ENCODE results near the gene ZBTB17. TPM values are rescaled to one million over a fixed set of nuclear protein-coding genes. Genes with fewer than 3 reads are reported as not detected.
"Not testable (repeated sequence)": the region's sequence is repeated elsewhere in the genome, so short reads cannot be mapped to it uniquely, and the experiment has no call there.

Gene ZBTB17
- total RNA-seq, 2 experiments from 2014 or later, result 44.1 to 45.7 TPM

- Mint-ChIP-seq H3K27me3 (peaks cover 2% of the 10 kb centered on the region), H3K9me3 (peaks cover 6% of the 10 kb centered on the region), H3K36me3 (ENCODE audit: low read depth) (no peaks in the 10 kb centered on the region), H3K4me1 (ENCODE audit: low read depth) (peaks cover 25% of the 10 kb centered on the region), H3K4me3 (no peak overlapping the region), H3K27ac (no peak overlapping the region)
- TF ChIP-seq CTCF (IDR thresholded peaks at IDR 0.05), result no peak
- ATAC-seq, result no peak
- POLR2A ChIA-PET, result no interaction called here
- no peak for DNase-seq
- intact Hi-C loops (cut with micrococcal nuclease), result no loop called here
- CTCF ChIA-PET, result interaction anchor here (1.0 to 1.1 kb wide), 2 partner anchors 24 to 168 kb away, joined by 3 to 4 read pairs; no protein-coding TSS in a partner anchor
Measured at GRCh38 chr1:15983275-15983674, 7.4 kb upstream of the ZBTB17 start.

GRCh38 chr1:15981679-15982078 lies 5.8 kb upstream of the ZBTB17 start:
- ChIA-PET POLR2A (no interaction called here), CTCF (no interaction called here)
- Mint-ChIP-seq H3K27me3 (peaks cover 2% of the 10 kb centered on the region), H3K4me3 (no peak overlapping the region), H3K9me3 (peaks cover 6% of the 10 kb centered on the region), H3K36me3 (ENCODE audit: low read depth) (no peaks in the 10 kb centered on the region), H3K27ac (no peak overlapping the region), H3K4me1 (ENCODE audit: low read depth) (peaks cover 26% of the 10 kb centered on the region)
- no peak for ATAC-seq
- DNase-seq, result no peak
- intact Hi-C loops (cut with micrococcal nuclease), result no loop called here
- no peak for TF ChIP-seq CTCF (IDR thresholded peaks at IDR 0.05)

GRCh38 chr1:15977947-15978346 lies 2.0 kb upstream of the ZBTB17 start:
- peaks cover 25% of the 10 kb centered on the region for H3K4me1 Mint-ChIP-seq (ENCODE audit: low read depth)
- H3K27me3 Mint-ChIP-seq; intact Hi-C loops (cut with micrococcal nuclease); H3K27ac Mint-ChIP-seq; H3K9me3 Mint-ChIP-seq; POLR2A ChIA-PET; ATAC-seq; H3K4me3 Mint-ChIP-seq; CTCF ChIA-PET; DNase-seq: not testable (repeated sequence)
- peaks cover 15% of the 10 kb centered on the region for H3K36me3 Mint-ChIP-seq (ENCODE audit: low read depth)

GRCh38 chr1:15975358-15975804 lies 520 bp downstream of the ZBTB17 start:
- ATAC-seq, result peak; percentile 76
- intact Hi-C loops (cut with micrococcal nuclease), result no loop called here
- peak overlapping the region; percentile 85 for H3K4me3 Mint-ChIP-seq

GRCh38 chr1:15974855-15975254 lies 1.0 kb downstream of the ZBTB17 start:
- peak; percentile 43 for ATAC-seq

More at GRCh38 chr1:15975358-15975804, 520 bp downstream of the ZBTB17 start:
- no peaks in the 10 kb centered on the region for H3K9me3 Mint-ChIP-seq
- POLR2A ChIA-PET, result interaction anchor here (0.7 to 5.0 kb wide), 13 partner anchors 10 to 141 kb away, joined by 3 to 69 read pairs (median 7); partner anchors contain the start of gene SPEN
- TF ChIP-seq CTCF (IDR thresholded peaks at IDR 0.05), result no peak
- no peaks in the 10 kb centered on the region for H3K27me3 Mint-ChIP-seq
- peak overlapping the region; percentile 89 for H3K27ac Mint-ChIP-seq
- peak; percentile 89 for DNase-seq
- CTCF ChIA-PET, result interaction anchor here (0.8 to 2.8 kb wide), 13 partner anchors 8 to 160 kb away, joined by 3 to 14 read pairs (median 5); no protein-coding TSS in a partner anchor
- H3K4me1 Mint-ChIP-seq (ENCODE audit: low read depth), result peaks cover 41% of the 10 kb centered on the region
- H3K36me3 Mint-ChIP-seq (ENCODE audit: low read depth), result peaks cover 32% of the 10 kb centered on the region

More at GRCh38 chr1:15974855-15975254, 1.0 kb downstream of the ZBTB17 start:
- POLR2A ChIA-PET, result interaction anchor here (0.7 to 5.0 kb wide), 12 partner anchors 9 to 141 kb away, joined by 3 to 69 read pairs (median 7); partner anchors contain the start of gene SPEN
- H3K27me3 Mint-ChIP-seq, result no peaks in the 10 kb centered on the region
- H3K36me3 Mint-ChIP-seq (ENCODE audit: low read depth), result peaks cover 35% of the 10 kb centered on the region
- peak overlapping the region; percentile 89 for H3K27ac Mint-ChIP-seq
- CTCF ChIA-PET, result interaction anchor here (0.8 to 2.8 kb wide), 9 partner anchors 8 to 159 kb away, joined by 3 to 14 read pairs (median 4); no protein-coding TSS in a partner anchor
- peaks cover 45% of the 10 kb centered on the region for H3K4me1 Mint-ChIP-seq (ENCODE audit: low read depth)
- TF ChIP-seq CTCF (IDR thresholded peaks at IDR 0.05), result no peak
- peak; percentile 65 for DNase-seq
- no peaks in the 10 kb centered on the region for H3K9me3 Mint-ChIP-seq
- intact Hi-C loops (cut with micrococcal nuclease), result no loop called here
- peak overlapping the region; percentile 85 for H3K4me3 Mint-ChIP-seq
